HEK293 (cell line): ENCODE results near the gene RPL13A.

Experiments used
- CTCF ChIA-PET: fragments of 350-600 bp; formaldehyde crosslinking; extraction: SDS; loops from one replicate; lab custom pipeline; 2021; ENCODE audit warnings: antibody characterized with exemption; lab: Yijun Ruan, JAX
- POLR2A ChIA-PET: fragments of 300-600 bp; formaldehyde crosslinking; extraction: SDS; loops from one replicate; lab custom pipeline; 2020; ENCODE audit warnings: antibody characterized with exemption, inconsistent platforms; lab: Yijun Ruan, JAX
- H3K27ac ChIP-seq: fragments of 200-500 bp; sonication (Bioruptor generic); 2 replicates; pipeline ENCODE4 v1.5.1; 2014; ENCODE audit warnings: low read depth, low read length, control low read depth, inconsistent platforms; ENCODE audit errors: extremely low read depth
- H3K36me3 ChIP-seq, 2 experiments: fragments of 200-500 bp in 1 of 2; sonication (Bioruptor generic) in 1 of 2; 1 replicate in 1 of 2; 2 replicates in 1 of 2; pipeline ENCODE4 v1.5.1; 2014 to 2017; ENCODE audit warnings: inconsistent platforms in 2 of 2, low read length in 2 of 2; ENCODE audit not compliant: control insufficient read depth in 2 of 2, insufficient read depth in 1 of 2
- H3K4me1 ChIP-seq: fragments of 200-500 bp; sonication (Bioruptor generic); 2 replicates; pipeline ENCODE4 v1.5.1; 2014; ENCODE audit warnings: mild to moderate bottlenecking, low read length, inconsistent platforms; ENCODE audit not compliant: control insufficient read depth, insufficient read depth
- H3K4me3 ChIP-seq: 2 replicates; pipeline ENCODE4 v1.5.1; 2011; ENCODE audit warnings: low read depth, mild to moderate bottlenecking, control low read depth, low read length, moderate library complexity
- H3K9me3 ChIP-seq: fragments of 200-500 bp; sonication (Bioruptor generic); 2 replicates; pipeline ENCODE4 v1.5.1; 2014; ENCODE audit warnings: low read depth, low read length, inconsistent platforms; ENCODE audit not compliant: control insufficient read depth, insufficient read depth
- HOXD13 ChIP-seq: sonication (generic); formaldehyde crosslinking; IDR thresholded peaks from 2 replicates; pipeline ENCODE4 v1.8.0; 2022; ENCODE audit warnings: missing genetic modification reagents, borderline replicate concordance
- IKZF3 ChIP-seq: fragments of 450-650 bp; IDR thresholded peaks from 2 replicates; pipeline ENCODE4 v1.5.0; 2018; ENCODE audit warnings: missing biosample characterization, mild to moderate bottlenecking, missing genetic modification characterization, moderate library complexity
- KLF1 ChIP-seq: fragments of 450-650 bp; formaldehyde crosslinking; IDR thresholded peaks from 2 replicates; pipeline ENCODE4 v1.5.1; 2016; ENCODE audit warnings: missing biosample characterization, missing genetic modification characterization
- SP3 ChIP-seq: fragments of 450-650 bp; formaldehyde crosslinking; IDR thresholded peaks from 2 replicates; pipeline ENCODE4 v1.5.1; 2016; ENCODE audit warnings: missing biosample characterization, missing genetic modification characterization
- TRIM28 ChIP-seq: IDR thresholded peaks from 2 replicates; pipeline ENCODE4 v1.6.1; 2011; ENCODE audit warnings: low read length, control low read depth, borderline replicate concordance
- YY1 ChIP-seq: fragments of 450-650 bp; formaldehyde crosslinking; IDR thresholded peaks from 2 replicates; pipeline ENCODE4 v1.5.1; 2018; ENCODE audit warnings: missing biosample characterization, missing genetic modification characterization
- ZBTB1 ChIP-seq: fragments of 450-650 bp; formaldehyde crosslinking; IDR thresholded peaks from 2 replicates; pipeline ENCODE4 v1.5.1; 2016; ENCODE audit warnings: missing biosample characterization, missing genetic modification characterization
- ZBTB48 ChIP-seq: fragments of 450-650 bp; formaldehyde crosslinking; IDR thresholded peaks from 2 replicates; pipeline ENCODE4 v1.5.1; 2016; ENCODE audit warnings: missing biosample characterization, missing genetic modification characterization
- ZBTB7A ChIP-seq: fragments of 450-650 bp; formaldehyde crosslinking; IDR thresholded peaks from 2 replicates; pipeline ENCODE4 v1.5.1; 2016; ENCODE audit warnings: low read depth, missing biosample characterization, missing genetic modification characterization
- ZFHX2 ChIP-seq: fragments of 450-650 bp; formaldehyde crosslinking; conservative IDR thresholded peaks from 2 replicates; pipeline ENCODE4 v1.5.1; 2016; ENCODE audit warnings: missing biosample characterization, missing genetic modification characterization
- ZNF138 ChIP-seq: fragments of 450-650 bp; formaldehyde crosslinking; IDR thresholded peaks from 2 replicates; pipeline ENCODE4 v1.5.1; 2016; ENCODE audit warnings: missing biosample characterization, missing genetic modification characterization, borderline replicate concordance
- ZNF155 ChIP-seq: fragments of 450-650 bp; formaldehyde crosslinking; IDR thresholded peaks from 2 replicates; pipeline ENCODE4 v1.5.1; 2016; ENCODE audit warnings: missing biosample characterization, missing genetic modification characterization
- ZNF18 ChIP-seq: fragments of 450-650 bp; formaldehyde crosslinking; IDR thresholded peaks from 2 replicates; pipeline ENCODE4 v1.5.1; 2016; ENCODE audit warnings: missing biosample characterization, missing genetic modification characterization
- ZNF2 ChIP-seq: fragments of 450-650 bp; formaldehyde crosslinking; IDR thresholded peaks from 2 replicates; pipeline ENCODE4 v1.5.1; 2016; ENCODE audit warnings: missing biosample characterization, missing genetic modification characterization
- ZNF202 ChIP-seq: fragments of 450-650 bp; formaldehyde crosslinking; IDR thresholded peaks from 2 replicates; pipeline ENCODE4 v1.5.1; 2016; ENCODE audit warnings: missing biosample characterization, missing genetic modification characterization, borderline replicate concordance
- ZNF221 ChIP-seq: fragments of 450-650 bp; formaldehyde crosslinking; IDR thresholded peaks from 2 replicates; pipeline ENCODE4 v1.5.1; 2017; ENCODE audit warnings: missing biosample characterization, missing genetic modification characterization, borderline replicate concordance
- ZNF248 ChIP-seq: fragments of 450-650 bp; formaldehyde crosslinking; IDR thresholded peaks from 2 replicates; pipeline ENCODE4 v1.5.1; 2017; ENCODE audit warnings: missing biosample characterization, missing genetic modification characterization
- ZNF335 ChIP-seq: fragments of 450-650 bp; formaldehyde crosslinking; conservative IDR thresholded peaks from 2 replicates; pipeline ENCODE4 v1.5.1; 2016; ENCODE audit warnings: missing biosample characterization, missing genetic modification characterization
- ZNF514 ChIP-seq: fragments of 450-650 bp; formaldehyde crosslinking; IDR thresholded peaks from 2 replicates; pipeline ENCODE4 v1.5.1; 2016; ENCODE audit warnings: missing biosample characterization, missing genetic modification characterization
- ZNF639 ChIP-seq: fragments of 450-650 bp; formaldehyde crosslinking; IDR thresholded peaks from 2 replicates; pipeline ENCODE4 v1.5.1; 2016; ENCODE audit warnings: missing biosample characterization, missing genetic modification characterization
- ZNF76 ChIP-seq: fragments of 450-650 bp; formaldehyde crosslinking; IDR thresholded peaks from 2 replicates; pipeline ENCODE4; 2016; ENCODE audit warnings: low read depth, missing biosample characterization, missing genetic modification characterization, borderline replicate concordance
- TF ChIP-seq, protein P1 (sequence below): fragments of 450-650 bp; formaldehyde crosslinking; IDR thresholded peaks from 2 replicates; pipeline ENCODE4 v1.5.1; 2017; ENCODE audit warnings: missing biosample characterization, missing genetic modification characterization
- TF ChIP-seq, protein P2 (sequence below): fragments of 450-650 bp; formaldehyde crosslinking; IDR thresholded peaks from 2 replicates; pipeline ENCODE4 v1.5.1; 2016; ENCODE audit warnings: missing biosample characterization, missing genetic modification characterization
- TF ChIP-seq, protein P3 (sequence below): fragments of 450-650 bp; formaldehyde crosslinking; IDR thresholded peaks from 2 replicates; pipeline ENCODE4 v1.5.1; 2017; ENCODE audit warnings: missing biosample characterization, missing genetic modification characterization

Gene RPL13A

GRCh38 chr19:49487277-49488045 lies at the start of gene RPL13A:
TSS of gene RPL13A (plus strand) at chr19:49487608. CDS start at chr19:49487630, 22 bp downstream.
- CTCF ChIA-PET: interaction anchor here (0.6 to 1.9 kb wide), 4 partner anchors 9 to 66 kb away, joined by 3 to 5 read pairs (median 4); no protein-coding TSS in a partner anchor
- H3K4me3 ChIP-seq: peak within 1 kb of the TSS; percentile 96
- peak within 1 kb of the TSS; percentile 95 for H3K27ac ChIP-seq
- H3K4me1 ChIP-seq: peaks cover 4% of the 10 kb centered on the region; the same call in 1 of the 2 replicates
- H3K9me3 ChIP-seq: no peaks in the 10 kb centered on the region
- peaks cover 14 to 48% of the 10 kb centered on the region in 2 experiments for H3K36me3 ChIP-seq
- POLR2A ChIA-PET: interaction anchor here (0.7 to 2.4 kb wide), 12 partner anchors 9 to 1124 kb away, joined by 3 to 26 read pairs (median 4); partner anchors contain the start of genes ALDH16A1, NOSIP, PIH1D1 and PRR12
- TF ChIP-seq SP3 (tag by site-specific recombination) (peak; percentile 92), ZNF202 (tag by site-specific recombination) (no peak), ZNF18 (no peak), ZNF155 (tag by site-specific recombination) (no peak), ZBTB7A (tag by site-specific recombination) (peak; percentile 48; the same call in 1 of the 2 replicates), TRIM28 (no peak), ZFHX2 (peak; percentile 80), ZNF248 (tag by site-specific recombination) (no peak), HOXD13 (CRISPR knock-in tag) (no peak), ZBTB1 (no peak), YY1 (tag by site-specific recombination) (peak; percentile 96), ZNF138 (tag by site-specific recombination) (0 out of 2 replicates have a peak, but pooled peaks have one; percentile 33), ZNF514 (tag by site-specific recombination) (no peak), ZNF2 (tag by site-specific recombination) (0 out of 2 replicates have a peak, but pooled peaks have one; percentile 67), KLF1 (tag by site-specific recombination) (no peak), ZBTB48 (tag by site-specific recombination) (peak; percentile 59; the same call in 1 of the 2 replicates), IKZF3 (tag by site-specific recombination) (no peak), ZNF221 (tag by site-specific recombination) (no peak), ZNF335 (tag by site-specific recombination) (peak; percentile 21; the same call in 1 of the 2 replicates), ZNF639 (tag by site-specific recombination) (peak; percentile 65; the same call in 1 of the 2 replicates), ZNF76 (tag by site-specific recombination) (peak; percentile 71; the same call in 1 of the 2 replicates)
- TF ChIP-seq, protein P1, sequence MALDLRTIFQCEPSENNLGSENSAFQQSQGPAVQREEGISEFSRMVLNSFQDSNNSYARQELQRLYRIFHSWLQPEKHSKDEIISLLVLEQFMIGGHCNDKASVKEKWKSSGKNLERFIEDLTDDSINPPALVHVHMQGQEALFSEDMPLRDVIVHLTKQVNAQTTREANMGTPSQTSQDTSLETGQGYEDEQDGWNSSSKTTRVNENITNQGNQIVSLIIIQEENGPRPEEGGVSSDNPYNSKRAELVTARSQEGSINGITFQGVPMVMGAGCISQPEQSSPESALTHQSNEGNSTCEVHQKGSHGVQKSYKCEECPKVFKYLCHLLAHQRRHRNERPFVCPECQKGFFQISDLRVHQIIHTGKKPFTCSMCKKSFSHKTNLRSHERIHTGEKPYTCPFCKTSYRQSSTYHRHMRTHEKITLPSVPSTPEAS (tag by site-specific recombination): no peak
- TF ChIP-seq, protein P2, sequence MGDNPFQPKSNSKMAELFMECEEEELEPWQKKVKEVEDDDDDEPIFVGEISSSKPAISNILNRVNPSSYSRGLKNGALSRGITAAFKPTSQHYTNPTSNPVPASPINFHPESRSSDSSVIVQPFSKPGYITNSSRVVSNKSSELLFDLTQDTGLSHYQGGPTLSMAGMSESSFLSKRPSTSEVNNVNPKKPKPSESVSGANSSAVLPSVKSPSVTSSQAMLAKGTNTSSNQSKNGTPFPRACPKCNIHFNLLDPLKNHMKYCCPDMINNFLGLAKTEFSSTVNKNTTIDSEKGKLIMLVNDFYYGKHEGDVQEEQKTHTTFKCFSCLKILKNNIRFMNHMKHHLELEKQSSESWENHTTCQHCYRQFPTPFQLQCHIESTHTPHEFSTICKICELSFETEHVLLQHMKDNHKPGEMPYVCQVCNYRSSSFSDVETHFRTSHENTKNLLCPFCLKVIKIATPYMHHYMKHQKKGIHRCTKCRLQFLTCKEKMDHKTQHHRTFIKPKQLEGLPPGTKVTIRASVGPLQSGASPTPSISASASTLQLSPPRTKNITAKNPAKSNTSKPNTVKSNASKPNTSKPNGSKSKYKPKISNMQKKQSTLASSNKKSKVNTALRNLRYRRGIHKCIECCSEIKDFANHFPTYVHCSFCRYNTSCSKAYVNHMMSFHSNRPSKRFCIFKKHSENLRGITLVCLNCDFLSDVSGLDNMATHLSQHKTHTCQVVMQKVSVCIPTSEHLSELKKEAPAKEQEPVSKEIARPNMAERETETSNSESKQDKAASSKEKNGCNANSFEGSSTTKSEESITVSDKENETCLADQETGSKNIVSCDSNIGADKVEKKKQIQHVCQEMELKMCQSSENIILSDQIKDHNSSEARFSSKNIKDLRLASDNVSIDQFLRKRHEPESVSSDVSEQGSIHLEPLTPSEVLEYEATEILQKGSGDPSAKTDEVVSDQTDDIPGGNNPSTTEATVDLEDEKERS: no peak
- TF ChIP-seq, protein P3, sequence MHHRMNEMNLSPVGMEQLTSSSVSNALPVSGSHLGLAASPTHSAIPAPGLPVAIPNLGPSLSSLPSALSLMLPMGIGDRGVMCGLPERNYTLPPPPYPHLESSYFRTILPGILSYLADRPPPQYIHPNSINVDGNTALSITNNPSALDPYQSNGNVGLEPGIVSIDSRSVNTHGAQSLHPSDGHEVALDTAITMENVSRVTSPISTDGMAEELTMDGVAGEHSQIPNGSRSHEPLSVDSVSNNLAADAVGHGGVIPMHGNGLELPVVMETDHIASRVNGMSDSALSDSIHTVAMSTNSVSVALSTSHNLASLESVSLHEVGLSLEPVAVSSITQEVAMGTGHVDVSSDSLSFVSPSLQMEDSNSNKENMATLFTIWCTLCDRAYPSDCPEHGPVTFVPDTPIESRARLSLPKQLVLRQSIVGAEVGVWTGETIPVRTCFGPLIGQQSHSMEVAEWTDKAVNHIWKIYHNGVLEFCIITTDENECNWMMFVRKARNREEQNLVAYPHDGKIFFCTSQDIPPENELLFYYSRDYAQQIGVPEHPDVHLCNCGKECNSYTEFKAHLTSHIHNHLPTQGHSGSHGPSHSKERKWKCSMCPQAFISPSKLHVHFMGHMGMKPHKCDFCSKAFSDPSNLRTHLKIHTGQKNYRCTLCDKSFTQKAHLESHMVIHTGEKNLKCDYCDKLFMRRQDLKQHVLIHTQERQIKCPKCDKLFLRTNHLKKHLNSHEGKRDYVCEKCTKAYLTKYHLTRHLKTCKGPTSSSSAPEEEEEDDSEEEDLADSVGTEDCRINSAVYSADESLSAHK: peak; percentile 9; the same call in 1 of the 2 replicates
